ENCODE measurements around the gene CXCL11. TPM values are rescaled to one million over a fixed set of nuclear protein-coding genes. Genes with fewer than 3 reads are reported as not detected.

Gene CXCL11
- total RNA-seq, 2 experiments from 2014 or later, result 0.40 to 0.53 TPM

GRCh38 chr4:75985116-75985515, 50.8 kb downstream of the CXCL11 start:
- ATAC-seq (no peak), DNase-seq (no peak)
- H3K4me1 Mint-ChIP-seq, result peaks cover 27% of the 10 kb centered on the region
- peaks cover 3% of the 10 kb centered on the region for H3K9me3 Mint-ChIP-seq (ENCODE audit: low read depth)
- H3K27me3 Mint-ChIP-seq, result no peaks in the 10 kb centered on the region
- no peak overlapping the region for H3K4me3 Mint-ChIP-seq
- CTCF ChIA-PET, result interaction anchor here (1.6 kb wide), 1 partner anchor 11 kb away, joined by 6 read pairs; no protein-coding TSS in a partner anchor
- no peak overlapping the region for H3K27ac Mint-ChIP-seq
- peaks cover 39% of the 10 kb centered on the region for H3K36me3 Mint-ChIP-seq

Other genes starting within 250 kb of the CXCL11 start
- under 1 TPM in 1 of 2 experiments, not detected in 1; 0.29 TPM for gene PPEF2, start 133.6 kb downstream of the CXCL11 start, total RNA-seq
- 10 to 100 TPM; 29.3 to 40.6 TPM for gene NAAA, start 95.1 kb downstream of the CXCL11 start, total RNA-seq
- gene SDAD1, start 45.1 kb downstream of the CXCL11 start, total RNA-seq, result 10 to 100 TPM; 45.6 to 48.0 TPM
- under 1 TPM in 1 of 2 experiments, not detected in 1; 0.07 TPM for gene CXCL9, start 28.6 kb downstream of the CXCL11 start, total RNA-seq
- gene CXCL10, start 12.6 kb downstream of the CXCL11 start, total RNA-seq, result under 1 TPM; 0.75 to 0.82 TPM
- gene ART3, start 38.6 kb upstream of the CXCL11 start, total RNA-seq, result not detected
- 10 to 100 TPM; 46.8 to 57.5 TPM for gene NUP54, start 112.3 kb upstream of the CXCL11 start, total RNA-seq
- 10 to 100 TPM in 1 of 2 experiments, 1 to 10 TPM in 1; 8.9 to 15.6 TPM for gene SCARB2, start 177.8 kb upstream of the CXCL11 start, total RNA-seq
- under 1 TPM in 1 of 2 experiments, not detected in 1; 0.18 TPM for gene FAM47E, start 215.7 kb upstream of the CXCL11 start, total RNA-seq